GM18498 (cell line): Measurements from ENCODE around the gene CEBPG.

Experiments used
- ATAC-seq: cut with Tn5 transposase; IDR thresholded peaks from one replicate; pipeline ENCODE4 v1.9.1; 2021; ENCODE audit warnings: mild to moderate bottlenecking, moderate library complexity; ENCODE audit not compliant: unreplicated experiment

The CEBPG gene

DNA sequence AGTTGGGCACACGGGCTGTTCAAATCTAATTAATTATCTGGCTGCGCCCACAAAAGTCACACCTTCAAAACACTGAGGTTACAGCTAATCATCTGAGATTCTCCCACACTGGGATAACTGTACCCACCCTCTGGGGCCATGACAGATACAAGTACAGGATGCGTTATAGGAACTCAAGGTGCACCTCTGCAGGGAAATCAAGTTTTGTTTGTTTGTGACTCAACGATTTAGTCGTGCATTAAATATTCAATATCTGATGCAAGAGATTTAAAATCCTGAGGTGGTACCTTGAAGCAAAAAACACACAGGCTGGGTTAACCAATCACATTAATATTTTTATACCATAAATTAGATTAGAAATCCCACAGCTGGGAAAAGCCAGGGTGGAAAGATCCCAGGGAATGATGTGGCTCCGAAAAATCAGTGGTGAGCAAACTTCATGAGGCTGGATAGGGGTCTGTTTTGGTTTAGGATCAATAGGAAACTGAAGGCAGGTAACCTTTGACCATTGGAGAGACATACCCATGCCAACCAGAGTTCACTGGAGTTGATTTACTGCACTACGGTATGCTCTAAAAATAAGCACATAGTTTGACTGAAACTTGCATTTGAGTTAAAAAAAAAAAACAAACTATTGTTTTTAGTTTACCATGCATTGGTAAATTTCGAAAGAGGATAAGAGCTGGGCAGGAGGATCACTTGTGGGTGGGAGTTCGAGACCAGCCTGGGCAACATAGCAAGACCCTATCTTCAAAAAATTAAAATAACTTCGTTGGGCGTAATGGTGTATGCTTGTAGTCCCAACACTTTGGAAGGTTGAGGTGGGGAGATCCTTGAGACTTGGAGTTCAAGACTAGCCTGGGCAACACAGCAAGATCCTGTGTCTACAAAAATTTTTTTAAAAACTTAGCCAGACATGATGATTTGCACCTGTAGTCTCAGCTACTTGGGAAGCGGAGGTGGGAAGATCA is 23.9 kb upstream of the CEBPG start:
- ATAC-seq: no peak

DNA sequence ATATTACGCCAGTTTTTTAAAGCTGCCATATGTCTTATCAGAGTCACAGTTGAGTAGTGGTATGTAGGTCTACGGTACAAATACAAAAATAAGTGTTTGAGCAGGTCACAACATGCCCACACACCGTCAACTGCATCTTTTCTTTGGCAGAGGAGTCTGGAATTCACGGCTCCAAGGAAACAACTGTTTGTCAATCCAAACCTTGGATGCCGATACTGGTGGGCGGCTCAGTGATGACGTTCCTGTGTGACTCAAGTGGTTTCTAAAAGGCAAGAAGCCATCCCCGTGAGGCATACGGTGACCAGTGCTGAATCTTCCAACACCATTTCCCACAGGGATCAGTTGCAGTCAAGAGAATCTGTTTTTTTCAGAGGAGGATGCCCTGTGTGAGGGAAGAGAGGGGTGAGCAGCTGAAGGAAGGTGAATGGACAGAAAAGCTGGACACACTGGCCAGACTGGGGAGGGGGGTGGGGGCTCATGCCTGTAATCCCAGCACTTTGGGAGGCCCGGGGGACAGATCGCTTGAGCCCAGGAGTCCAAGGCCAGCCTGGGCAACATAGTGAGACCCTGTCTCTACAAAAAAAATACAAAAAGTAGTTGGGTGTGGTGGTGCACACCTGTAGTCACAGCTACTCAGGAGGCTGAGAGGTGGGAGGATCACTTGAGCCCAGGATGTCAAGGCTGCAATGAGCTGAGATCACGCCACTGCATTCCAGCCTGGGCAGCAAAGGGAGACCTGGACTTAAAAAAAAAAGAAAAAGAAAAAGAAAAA is 22.8 kb upstream of the CEBPG start:
- ATAC-seq: no peak

DNA sequence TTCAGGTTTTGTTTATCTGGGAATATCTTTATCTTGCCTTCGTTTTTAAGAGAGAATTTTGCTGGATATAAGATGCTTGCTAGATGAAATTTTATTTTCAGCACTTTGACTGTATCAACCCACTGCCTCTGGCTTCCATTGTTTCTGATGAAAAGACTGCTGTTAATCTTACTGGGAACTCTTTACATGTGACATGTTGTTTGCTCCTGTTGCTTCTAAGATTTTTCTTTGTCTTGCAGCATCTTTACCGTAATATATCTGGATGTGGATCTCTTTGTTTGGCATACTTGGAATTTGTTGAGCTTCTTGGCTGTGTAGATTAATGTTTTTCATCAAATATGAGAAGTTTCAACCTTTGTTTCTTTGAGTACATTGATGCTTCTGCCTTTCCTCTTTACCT is 18.0 kb upstream of the CEBPG start:
- no peak for ATAC-seq

DNA sequence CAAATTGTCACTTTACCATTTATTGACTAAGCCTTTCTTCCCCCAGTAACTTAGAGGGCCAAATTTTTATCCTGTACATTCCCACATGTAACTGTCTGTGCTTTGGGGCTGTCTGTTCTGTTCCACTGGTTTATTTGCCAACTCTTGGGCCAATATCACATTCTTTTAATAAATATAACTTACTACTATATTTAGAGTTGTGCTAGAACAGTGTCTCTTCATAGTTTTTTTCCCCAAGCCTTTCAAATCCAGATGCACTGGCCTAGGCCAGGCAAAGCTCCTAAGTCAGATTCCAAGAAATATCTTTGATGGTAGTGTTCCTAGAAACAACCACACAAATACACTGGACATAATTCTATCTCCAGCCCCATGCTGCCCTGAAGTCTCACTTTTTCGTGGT is 16.0 kb upstream of the CEBPG start:
- no peak for ATAC-seq

GRCh38 chr19:33358408-33358807 is 15.1 kb upstream of the CEBPG start:
- ATAC-seq: no peak

- no peak for ATAC-seq
Measured at GRCh38 chr19:33359581-33359980, 13.9 kb upstream of the CEBPG start.

- no peak for ATAC-seq
Measured at GRCh38 chr19:33362508-33363228, 10.8 kb upstream of the CEBPG start.

DNA sequence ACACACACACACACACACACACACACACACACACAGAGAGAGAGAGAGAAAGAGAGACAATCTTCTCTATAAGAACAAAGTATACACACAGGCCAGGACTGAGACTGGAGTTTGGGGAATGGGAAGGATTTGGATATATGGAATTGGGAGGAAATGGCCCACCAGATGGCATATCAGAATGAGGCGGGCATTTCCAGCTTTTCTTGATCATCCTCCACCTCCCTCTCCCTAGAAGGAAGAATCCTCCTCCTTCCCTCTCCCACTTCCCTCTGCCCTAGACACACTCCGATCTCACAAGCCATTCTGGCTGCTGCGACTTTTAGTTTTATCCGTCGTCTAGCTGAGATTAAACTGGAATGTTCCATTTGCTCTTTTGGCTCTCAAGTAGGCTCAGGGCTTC is 10.0 kb upstream of the CEBPG start:
- ATAC-seq: no peak

DNA sequence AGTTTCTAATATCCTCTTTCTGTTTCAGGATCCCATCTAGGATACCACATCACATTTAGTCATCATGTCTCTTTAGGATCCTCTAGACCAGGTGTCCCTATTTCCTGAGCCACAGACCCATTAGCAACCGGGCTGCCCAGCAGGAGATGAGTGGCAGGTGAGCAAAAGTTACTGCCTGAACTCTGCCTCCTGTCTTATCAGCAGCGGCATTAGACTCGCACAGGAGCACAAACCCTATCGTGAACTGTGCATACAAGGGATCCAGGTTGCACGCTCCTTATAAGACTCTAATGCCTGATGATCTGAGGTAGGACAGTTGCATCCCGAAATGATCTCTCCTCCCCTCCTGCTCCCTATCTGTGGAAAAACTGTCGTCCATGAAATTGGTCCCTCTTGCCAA is 7.8 kb upstream of the CEBPG start:
- ATAC-seq: no peak

DNA sequence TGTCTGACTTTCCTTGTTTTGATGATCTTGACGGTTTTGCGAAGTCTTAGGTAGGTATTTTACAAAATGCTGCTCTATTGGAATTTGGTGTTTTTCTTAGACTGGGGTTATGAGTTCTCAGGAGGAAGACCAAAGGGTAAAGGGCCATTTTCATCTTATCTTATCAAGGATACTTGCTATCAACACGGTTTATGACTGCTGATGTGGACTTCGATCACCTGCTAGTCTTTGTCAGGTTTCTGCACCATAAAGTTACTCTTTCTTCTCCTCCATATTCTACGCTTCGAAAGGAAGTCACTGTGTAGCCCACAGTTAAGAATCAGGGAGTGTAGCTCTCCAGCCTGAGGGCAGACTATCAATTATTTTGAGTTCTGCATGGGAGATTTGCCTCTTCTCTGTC is 7.4 kb upstream of the CEBPG start:
- ATAC-seq: no peak

GRCh38 chr19:33366897-33367296 is 6.6 kb upstream of the CEBPG start:
- ATAC-seq: no peak

- no peak for ATAC-seq
Measured at GRCh38 chr19:33368074-33368864, 5.2 kb upstream of the CEBPG start.

- no peak for ATAC-seq
Measured at GRCh38 chr19:33370783-33371182, 2.7 kb upstream of the CEBPG start.

DNA sequence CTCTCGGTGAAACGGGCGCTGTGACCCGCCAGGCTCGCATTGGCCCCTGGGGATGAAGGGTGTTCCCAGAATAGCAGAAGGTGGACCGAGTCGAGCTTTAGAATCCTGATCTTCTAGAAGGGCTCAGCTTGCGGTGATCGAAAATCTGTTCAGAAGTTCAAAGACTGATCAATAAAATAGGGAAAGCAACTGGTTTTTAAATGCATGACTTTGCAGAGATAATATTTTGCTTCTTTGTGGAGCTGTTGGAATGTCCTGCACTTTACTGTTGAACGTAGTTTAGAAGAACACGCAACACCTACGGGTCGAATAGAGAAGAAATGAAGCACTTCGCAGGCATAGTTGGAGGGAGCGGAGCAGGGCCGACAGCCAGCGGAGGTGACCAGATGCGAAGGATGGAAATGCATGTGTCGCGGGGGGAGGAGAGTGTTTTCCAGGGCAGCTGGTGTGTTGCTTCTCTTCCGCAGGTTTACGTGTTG is 766 bp downstream of the CEBPG start:
- no peak for ATAC-seq

DNA sequence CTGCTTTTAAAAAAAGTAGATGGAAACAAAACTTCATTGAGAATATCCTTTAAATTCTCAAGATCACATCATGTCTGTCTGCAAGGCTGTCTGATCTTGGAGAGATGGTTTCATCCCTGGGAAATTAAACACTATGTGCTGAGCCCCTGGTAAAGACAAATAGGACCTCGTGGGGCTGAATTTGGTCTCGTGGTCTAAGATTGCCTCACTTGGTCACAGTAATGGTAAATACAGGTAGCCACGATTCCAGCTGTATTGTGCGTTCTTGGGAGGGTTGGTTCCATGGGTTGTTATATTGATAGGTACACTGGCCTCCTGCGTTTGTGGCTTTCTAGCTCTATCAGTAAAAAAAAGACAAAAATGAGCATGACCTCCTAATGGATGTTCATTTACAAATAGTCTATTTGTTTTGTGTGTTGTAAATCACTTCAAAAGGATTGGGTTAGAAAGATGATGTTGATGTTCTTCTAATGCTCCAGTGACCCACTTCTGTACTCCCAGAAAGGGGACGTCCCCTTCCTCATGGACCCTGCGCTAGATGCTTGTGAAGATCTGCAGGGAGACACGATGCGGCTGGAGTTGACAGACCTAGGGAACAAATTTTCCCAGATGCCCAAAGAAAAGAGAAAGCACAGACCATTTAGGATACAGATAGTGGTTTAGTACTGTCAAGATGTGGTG is 1.8 kb downstream of the CEBPG start:
- ATAC-seq: no peak

GRCh38 chr19:33375837-33376159 is 2.3 kb downstream of the CEBPG start:
- ATAC-seq: no peak

DNA sequence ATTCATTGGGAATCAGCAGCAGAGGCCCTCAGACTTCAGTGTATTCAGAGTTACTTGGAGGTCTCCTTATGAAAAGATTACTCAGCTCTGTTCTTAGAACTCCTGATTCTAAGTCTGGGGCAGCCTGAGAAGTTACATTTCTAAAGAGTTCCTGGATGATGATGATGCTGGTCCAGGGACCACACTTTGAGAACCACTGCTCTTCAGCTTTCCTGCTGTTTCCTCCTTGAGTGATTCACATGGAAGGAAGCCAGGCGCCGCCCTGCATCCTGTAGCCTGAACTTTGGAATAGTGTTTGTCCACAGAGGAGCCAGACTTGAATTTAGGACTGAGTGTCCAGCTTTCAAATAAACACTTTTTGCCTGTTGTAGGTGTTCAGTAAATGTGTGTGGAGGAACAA is 2.9 kb downstream of the CEBPG start:
- ATAC-seq: no peak

- no peak for ATAC-seq
Measured at GRCh38 chr19:33376941-33377557, 3.5 kb downstream of the CEBPG start.

GRCh38 chr19:33377586-33378475 is 4.3 kb downstream of the CEBPG start:
- ATAC-seq: no peak
